Upper lobe of left lung (tissue), 4 donors: ENCODE results near the gene RBM48.

Experiments used
- CTCF ChIP-seq, 6 experiments: fragments of 450-650 bp in 4 of 6; fragments of 200-600 bp in 2 of 6; sonication (generic) in 2 of 6; IDR thresholded peaks; one replicate each; pipeline ENCODE4 v1.5.1; 2016 to 2019; ENCODE audit warnings: antibody characterized with exemption in 6 of 6
- EP300 ChIP-seq, 4 donors: sonication (generic); formaldehyde crosslinking; IDR thresholded peaks; one replicate each; pipeline ENCODE4 v1.5.1; 2017; ENCODE audit warnings: antibody characterized with exemption in 4 of 4, control low read depth in 2 of 4
- POLR2A ChIP-seq, 4 donors: fragments of 450-650 bp; IDR thresholded peaks; one replicate each; pipeline ENCODE4 v1.5.1; 2016 to 2017; ENCODE audit warnings: antibody characterized with exemption in 4 of 4, mild to moderate bottlenecking in 2 of 4
- POLR2AphosphoS5 ChIP-seq, 2 donors: sonication (generic); formaldehyde crosslinking; IDR thresholded peaks; one replicate each; pipeline ENCODE4 v1.5.1; 2017; ENCODE audit warnings: antibody characterized with exemption in 2 of 2

- TF ChIP-seq CTCF (IDR thresholded peaks at IDR 0.05) (no peak), POLR2AphosphoS5 (IDR thresholded peaks at IDR 0.05) (no peak), POLR2A (IDR thresholded peaks at IDR 0.05) (no peak), EP300 (IDR thresholded peaks at IDR 0.05) (no peak)
Measured at GRCh38 chr7:92546856-92547497, 18.4 kb downstream of the RBM48 start.
